Activated CD8-positive, alpha-beta memory T cell treated with anti-CD3 and anti-CD28 coated beads for 36 hours (primary cell): ENCODE results near the gene SMTNL2. TPM values are rescaled to one million over a fixed set of nuclear protein-coding genes. Genes with fewer than 3 reads are reported as not detected.

ENCODE experiments used
- CTCF ChIA-PET: fragments of 350-600 bp; sonication (Branson Sonifier 250); formaldehyde crosslinking; loops from one replicate; lab custom pipeline; 2021; ENCODE audit warnings: antibody characterized with exemption; lab: Charles Lee
- POLR2A ChIA-PET: fragments of 350-600 bp; sonication (Branson Sonifier 250); formaldehyde crosslinking; loops from one replicate; lab custom pipeline; 2021; ENCODE audit warnings: antibody characterized with exemption; lab: Charles Lee
- total RNA-seq, 2 experiments: library from RNA; stranded (reverse); gene quantifications; one replicate each; pipeline ENCODE4 v1.2.3, GENCODE V29; 2021

SMTNL2 gene
- not detected for total RNA-seq

- ChIA-PET CTCF (interaction anchor here (0.6 to 1.9 kb wide), 6 partner anchors 14 to 163 kb away, joined by 3 to 5 read pairs (median 3); partner anchors contain the start of gene MYBBP1A), POLR2A (no interaction called here)
Observed at GRCh38 chr17:4584101-4584916, at the start of gene SMTNL2. SMTNL2 (plus strand) TSS chr17:4584529; CDS start chr17:4584606, 77 bp downstream.

GRCh38 chr17:4534928-4535666 is 49.2 kb upstream of the SMTNL2 start:
- POLR2A ChIA-PET = no interaction called here

GRCh38 chr17:4535667-4536258 is 48.6 kb upstream of the SMTNL2 start:
- POLR2A ChIA-PET = no interaction called here
- CTCF ChIA-PET = no interaction called here

More at GRCh38 chr17:4534928-4535666, 49.2 kb upstream of the SMTNL2 start:
- CTCF ChIA-PET = no interaction called here

GRCh38 chr17:4536259-4536741 is 48.0 kb upstream of the SMTNL2 start:
- ChIA-PET POLR2A (no interaction called here), CTCF (no interaction called here)

- ChIA-PET CTCF (no interaction called here), POLR2A (interaction anchor here (1.3 kb wide), 1 partner anchor 12 kb away, joined by 7 read pairs; no protein-coding TSS in a partner anchor)
Observed at GRCh38 chr17:4536742-4537411, 47.5 kb upstream of the SMTNL2 start.

- POLR2A ChIA-PET = interaction anchor here (0.6 to 1.3 kb wide), 2 partner anchors 12 to 27 kb away, joined by 5 to 7 read pairs; no protein-coding TSS in a partner anchor
Observed at GRCh38 chr17:4537451-4538235, 46.7 kb upstream of the SMTNL2 start.

GRCh38 chr17:4538236-4539002 is 45.9 kb upstream of the SMTNL2 start:
- ChIA-PET CTCF (interaction anchor here (0.5 to 2.8 kb wide), 3 partner anchors 28 to 227 kb away, joined by 3 to 6 read pairs (median 4); no protein-coding TSS in a partner anchor), POLR2A (interaction anchor here (0.6 to 1.3 kb wide), 2 partner anchors 11 to 26 kb away, joined by 5 to 7 read pairs; no protein-coding TSS in a partner anchor)

More at GRCh38 chr17:4537451-4538235, 46.7 kb upstream of the SMTNL2 start:
- CTCF ChIA-PET = interaction anchor here (0.5 kb wide), 1 partner anchor 107 kb away, joined by 4 read pairs; no protein-coding TSS in a partner anchor

GRCh38 chr17:4539025-4539424 is 45.3 kb upstream of the SMTNL2 start:
- ChIA-PET CTCF (interaction anchor here (0.6 to 2.8 kb wide), 2 partner anchors 28 to 226 kb away, joined by 3 to 6 read pairs; no protein-coding TSS in a partner anchor), POLR2A (interaction anchor here (0.6 kb wide), 1 partner anchor 20 kb away, joined by 3 read pairs; no protein-coding TSS in a partner anchor)

- ChIA-PET POLR2A (interaction anchor here (0.5 to 0.7 kb wide), 3 partner anchors 12 to 23 kb away, joined by 3 read pairs; no protein-coding TSS in a partner anchor), CTCF (interaction anchor here (2.8 kb wide), 1 partner anchor 27 kb away, joined by 6 read pairs; no protein-coding TSS in a partner anchor)
Observed at GRCh38 chr17:4539576-4540223, 44.6 kb upstream of the SMTNL2 start.

- ChIA-PET CTCF (interaction anchor here (2.8 kb wide), 1 partner anchor 27 kb away, joined by 6 read pairs; no protein-coding TSS in a partner anchor), POLR2A (interaction anchor here (0.7 kb wide), 1 partner anchor 24 kb away, joined by 3 read pairs; no protein-coding TSS in a partner anchor)
Observed at GRCh38 chr17:4540224-4540651, 44.1 kb upstream of the SMTNL2 start.

- POLR2A ChIA-PET = no interaction called here
- CTCF ChIA-PET = interaction anchor here (0.5 to 2.8 kb wide), 2 partner anchors 26 to 118 kb away, joined by 3 to 6 read pairs; no protein-coding TSS in a partner anchor
Observed at GRCh38 chr17:4540687-4541327, 43.5 kb upstream of the SMTNL2 start.

GRCh38 chr17:4541328-4542002 is 42.9 kb upstream of the SMTNL2 start:
- ChIA-PET CTCF (interaction anchor here (0.5 to 2.8 kb wide), 2 partner anchors 25 to 118 kb away, joined by 3 to 6 read pairs; no protein-coding TSS in a partner anchor), POLR2A (no interaction called here)

GRCh38 chr17:4542003-4542725 is 42.2 kb upstream of the SMTNL2 start:
- CTCF ChIA-PET = no interaction called here

GRCh38 chr17:4542726-4543191 is 41.6 kb upstream of the SMTNL2 start:
- CTCF ChIA-PET = no interaction called here

More at GRCh38 chr17:4542003-4542725, 42.2 kb upstream of the SMTNL2 start:
- POLR2A ChIA-PET = interaction anchor here (0.6 kb wide), 1 partner anchor 10 kb away, joined by 3 read pairs; no protein-coding TSS in a partner anchor

More at GRCh38 chr17:4542726-4543191, 41.6 kb upstream of the SMTNL2 start:
- POLR2A ChIA-PET = interaction anchor here (0.6 kb wide), 1 partner anchor 9 kb away, joined by 3 read pairs; no protein-coding TSS in a partner anchor
